Dendritic cell treated with granulocyte-macrophage colony-stimulating factor and Interleukin-4, amounts not matched to agents 40 ng/mL and 50 ng/mL, for 4 days (primary cell): Measurements from ENCODE around the gene GPR137C.

Experiments
- H3K27ac Mint-ChIP-seq: one replicate; pipeline ENCODE4 v1.8.0; 2022; ENCODE audit warnings: mild to moderate bottlenecking, mixed read lengths
- H3K27me3 Mint-ChIP-seq: one replicate; pipeline ENCODE4 v1.8.0; 2022; ENCODE audit warnings: mild to moderate bottlenecking, mixed read lengths
- H3K36me3 Mint-ChIP-seq: one replicate; pipeline ENCODE4 v1.8.0; 2022; ENCODE audit warnings: low read depth, mixed read lengths
- H3K4me1 Mint-ChIP-seq: one replicate; pipeline ENCODE4 v1.8.0; 2022; ENCODE audit warnings: low read depth, mixed read lengths
- H3K4me3 Mint-ChIP-seq: one replicate; pipeline ENCODE4 v1.8.0; 2022; ENCODE audit warnings: mild to moderate bottlenecking, moderate library complexity, mixed read lengths
- H3K9me3 Mint-ChIP-seq: one replicate; pipeline ENCODE4 v1.8.0; 2022; ENCODE audit warnings: mixed read lengths
- intact Hi-C: fragments of 100-400 bp; cut with micrococcal nuclease; formaldehyde crosslinking; loops from one replicate; pipeline ENCODE4 v1.15.0; 2022

The GPR137C gene

GRCh38 chr14:52660832-52661231, 108.2 kb downstream of the GPR137C start:
- Mint-ChIP-seq H3K4me1 (no peaks in the 10 kb centered on the region), H3K9me3 (no peaks in the 10 kb centered on the region), H3K27ac (no peak overlapping the region), H3K27me3 (no peaks in the 10 kb centered on the region), H3K4me3 (no peak overlapping the region), H3K36me3 (peaks cover 60% of the 10 kb centered on the region)
- intact Hi-C loops = loop anchor here (10.0 kb wide), 1 partner anchor 394 kb away; no protein-coding TSS in a partner anchor

- Mint-ChIP-seq H3K27me3 (no peaks in the 10 kb centered on the region), H3K36me3 (peaks cover 58% of the 10 kb centered on the region), H3K4me1 (no peaks in the 10 kb centered on the region), H3K4me3 (no peak overlapping the region), H3K27ac (no peak overlapping the region), H3K9me3 (no peaks in the 10 kb centered on the region)
- intact Hi-C loops = loop anchor here (10.0 kb wide), 1 partner anchor 393 kb away; no protein-coding TSS in a partner anchor
These were observed 108.7 kb downstream of the GPR137C start for GRCh38 chr14:52661314-52661713.

- no peak overlapping the region for H3K27ac Mint-ChIP-seq
- intact Hi-C loops = loop anchor here (10.0 kb wide), 1 partner anchor 391 kb away; no protein-coding TSS in a partner anchor
- no peaks in the 10 kb centered on the region for H3K9me3 Mint-ChIP-seq
- H3K36me3 Mint-ChIP-seq = peaks cover 49% of the 10 kb centered on the region
- H3K27me3 Mint-ChIP-seq = no peaks in the 10 kb centered on the region
- H3K4me3 Mint-ChIP-seq = no peak overlapping the region
- no peaks in the 10 kb centered on the region for H3K4me1 Mint-ChIP-seq
These were observed 111.2 kb downstream of the GPR137C start for GRCh38 chr14:52663850-52664249.

GRCh38 chr14:52678591-52678990, 126.0 kb downstream of the GPR137C start:
- Mint-ChIP-seq H3K9me3 (no peaks in the 10 kb centered on the region), H3K36me3 (peaks cover 59% of the 10 kb centered on the region), H3K27ac (no peak overlapping the region), H3K4me3 (no peak overlapping the region), H3K4me1 (no peaks in the 10 kb centered on the region), H3K27me3 (no peaks in the 10 kb centered on the region)
- intact Hi-C loops = no loop called here

- intact Hi-C loops = no loop called here
- H3K4me1 Mint-ChIP-seq = peaks cover 31% of the 10 kb centered on the region
- H3K9me3 Mint-ChIP-seq = no peaks in the 10 kb centered on the region
- H3K27me3 Mint-ChIP-seq = no peaks in the 10 kb centered on the region
- H3K27ac Mint-ChIP-seq = no peak overlapping the region
- no peak overlapping the region for H3K4me3 Mint-ChIP-seq
- H3K36me3 Mint-ChIP-seq = peaks cover 12% of the 10 kb centered on the region
These were observed 131.4 kb downstream of the GPR137C start for GRCh38 chr14:52683985-52684520.

- Mint-ChIP-seq H3K36me3 (peaks cover 9% of the 10 kb centered on the region), H3K4me3 (no peak overlapping the region), H3K4me1 (peaks cover 41% of the 10 kb centered on the region), H3K27me3 (no peaks in the 10 kb centered on the region), H3K27ac (no peak overlapping the region), H3K9me3 (no peaks in the 10 kb centered on the region)
- intact Hi-C loops = no loop called here
These were observed 133.5 kb downstream of the GPR137C start for GRCh38 chr14:52686176-52686575.
